ENCODE measurements around the gene SCNM1. TPM values are rescaled to one million over a fixed set of nuclear protein-coding genes. Genes with fewer than 3 reads are reported as not detected.

Gene SCNM1
- total RNA-seq, 1 experiment from 2014 or later: 34.1 TPM

DNA sequence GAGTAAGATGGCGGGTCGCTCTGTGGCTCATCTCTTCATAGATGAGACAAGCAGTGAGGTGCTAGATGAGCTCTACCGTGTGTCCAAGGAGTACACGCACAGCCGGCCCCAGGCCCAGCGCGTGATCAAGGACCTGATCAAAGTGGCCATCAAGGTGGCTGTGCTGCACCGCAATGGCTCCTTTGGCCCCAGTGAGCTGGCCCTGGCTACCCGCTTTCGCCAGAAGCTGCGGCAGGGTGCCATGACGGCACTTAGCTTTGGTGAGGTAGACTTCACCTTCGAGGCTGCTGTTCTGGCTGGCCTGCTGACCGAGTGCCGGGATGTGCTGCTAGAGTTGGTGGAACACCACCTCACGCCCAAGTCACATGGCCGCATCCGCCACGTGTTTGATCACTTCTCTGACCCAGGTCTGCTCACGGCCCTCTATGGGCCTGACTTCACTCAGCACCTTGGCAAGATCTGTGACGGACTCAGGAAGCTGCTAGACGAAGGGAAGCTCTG, 7.1 kb upstream of the SCNM1 start:
- CTCF ChIA-PET: interaction anchor here (5.8 kb wide), 1 partner anchor 58 kb away, joined by 63 read pairs; no protein-coding TSS in a partner anchor
- no peak for ATAC-seq
- no peak for DNase-seq (ENCODE audit: low read depth, low spot score)

More for the DNA sequence above, 7.1 kb upstream of the SCNM1 start:
- Histone ChIP-seq H3K9ac (ENCODE audit: low read length) (no peak overlapping the region), H3K4me2 (ENCODE audit: low read length) (no peak overlapping the region), H4K20me1 (ENCODE audit: insufficient read depth) (no peaks in the 10 kb centered on the region), H3K9me2 (ENCODE audit: insufficient read depth) (no peaks in the 10 kb centered on the region), H2AFZ (ENCODE audit: low read depth, low read length, poor library complexity, severe bottlenecking) (no peak overlapping the region), H3K27me3 (ENCODE audit: insufficient read depth, low read length) (no peaks in the 10 kb centered on the region), H3K4me3 (replicated peaks in 1 of 2; ENCODE audit: low read depth in 1 of 2, low read length in 2 of 2) (no peak overlapping the region), H3K36me3 (ENCODE audit: control insufficient read depth in 1 of 2, insufficient read depth in 2 of 2, low read length in 2 of 2) (peaks cover 0 to 9% of the 10 kb centered on the region in 2 experiments; a peak in 2 of 4 replicates), H3K4me1 (ENCODE audit: control insufficient read depth in 1 of 2, insufficient read depth in 2 of 2, low read length in 2 of 2) (peaks cover 2 to 6% of the 10 kb centered on the region in 2 experiments; a peak in 3 of 4 replicates), H3K79me2 (ENCODE audit: insufficient read depth, low read length) (no peaks in the 10 kb centered on the region), H3K9me3 (ENCODE audit: control insufficient read depth in 1 of 2, insufficient read depth in 1 of 2, low read depth in 1 of 2, low read length in 2 of 2) (no peaks in the 10 kb centered on the region), H3K27ac (ENCODE audit: low read depth, low read length) (no peak overlapping the region)
- intact Hi-C loops (cut with micrococcal nuclease): no loop called here
- ChIA-PET POLR2A (no interaction called here), RAD21 (ENCODE audit: low non-redundant PET in 1 of 2, low total read pairs in 2 of 2, uncharacterized antibody in 2 of 2, unreplicated experiment in 2 of 2) (no interaction called here)
- BruUV-seq (replicated peaks): no TSS peak
- TF ChIP-seq POLR2AphosphoS5 (IDR thresholded peaks at IDR 0.05; ENCODE audit: low read depth, low read length) (no peak), EZH2 (IDR thresholded peaks at IDR 0.05) (no peak), SIN3A (IDR thresholded peaks at IDR 0.05; ENCODE audit: low read depth) (no peak), ELF1 (IDR thresholded peaks at IDR 0.05; ENCODE audit: borderline replicate concordance, low read depth) (no peak), CEBPB (IDR thresholded peaks at IDR 0.05; ENCODE audit: low read depth) (no peak), JUND (IDR thresholded peaks at IDR 0.05) (no peak), POLR2A (IDR thresholded peaks at IDR 0.05; ENCODE audit: borderline replicate concordance, extremely low read depth, insufficient read depth, insufficient read length) (no peak), SRF (IDR thresholded peaks at IDR 0.05; ENCODE audit: low read depth) (no peak), TCF7L2 (IDR thresholded peaks at IDR 0.05; ENCODE audit: borderline replicate concordance, extremely low read depth, insufficient read depth, insufficient read length) (no peak), FOSL1 (IDR thresholded peaks at IDR 0.05; ENCODE audit: low read depth) (no peak), ZNF274 (IDR thresholded peaks at IDR 0.05; ENCODE audit: low read depth, low read length) (no peak), EGR1 (IDR thresholded peaks at IDR 0.05; ENCODE audit: low read depth) (no peak)
- TF ChIP-seq, protein P1, sequence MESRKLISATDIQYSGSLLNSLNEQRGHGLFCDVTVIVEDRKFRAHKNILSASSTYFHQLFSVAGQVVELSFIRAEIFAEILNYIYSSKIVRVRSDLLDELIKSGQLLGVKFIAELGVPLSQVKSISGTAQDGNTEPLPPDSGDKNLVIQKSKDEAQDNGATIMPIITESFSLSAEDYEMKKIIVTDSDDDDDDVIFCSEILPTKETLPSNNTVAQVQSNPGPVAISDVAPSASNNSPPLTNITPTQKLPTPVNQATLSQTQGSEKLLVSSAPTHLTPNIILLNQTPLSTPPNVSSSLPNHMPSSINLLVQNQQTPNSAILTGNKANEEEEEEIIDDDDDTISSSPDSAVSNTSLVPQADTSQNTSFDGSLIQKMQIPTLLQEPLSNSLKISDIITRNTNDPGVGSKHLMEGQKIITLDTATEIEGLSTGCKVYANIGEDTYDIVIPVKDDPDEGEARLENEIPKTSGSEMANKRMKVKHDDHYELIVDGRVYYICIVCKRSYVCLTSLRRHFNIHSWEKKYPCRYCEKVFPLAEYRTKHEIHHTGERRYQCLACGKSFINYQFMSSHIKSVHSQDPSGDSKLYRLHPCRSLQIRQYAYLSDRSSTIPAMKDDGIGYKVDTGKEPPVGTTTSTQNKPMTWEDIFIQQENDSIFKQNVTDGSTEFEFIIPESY (IDR thresholded peaks at IDR 0.05; ENCODE audit: extremely low read depth, insufficient replicate concordance, low read length): no peak
- TF ChIP-seq, protein P2, sequence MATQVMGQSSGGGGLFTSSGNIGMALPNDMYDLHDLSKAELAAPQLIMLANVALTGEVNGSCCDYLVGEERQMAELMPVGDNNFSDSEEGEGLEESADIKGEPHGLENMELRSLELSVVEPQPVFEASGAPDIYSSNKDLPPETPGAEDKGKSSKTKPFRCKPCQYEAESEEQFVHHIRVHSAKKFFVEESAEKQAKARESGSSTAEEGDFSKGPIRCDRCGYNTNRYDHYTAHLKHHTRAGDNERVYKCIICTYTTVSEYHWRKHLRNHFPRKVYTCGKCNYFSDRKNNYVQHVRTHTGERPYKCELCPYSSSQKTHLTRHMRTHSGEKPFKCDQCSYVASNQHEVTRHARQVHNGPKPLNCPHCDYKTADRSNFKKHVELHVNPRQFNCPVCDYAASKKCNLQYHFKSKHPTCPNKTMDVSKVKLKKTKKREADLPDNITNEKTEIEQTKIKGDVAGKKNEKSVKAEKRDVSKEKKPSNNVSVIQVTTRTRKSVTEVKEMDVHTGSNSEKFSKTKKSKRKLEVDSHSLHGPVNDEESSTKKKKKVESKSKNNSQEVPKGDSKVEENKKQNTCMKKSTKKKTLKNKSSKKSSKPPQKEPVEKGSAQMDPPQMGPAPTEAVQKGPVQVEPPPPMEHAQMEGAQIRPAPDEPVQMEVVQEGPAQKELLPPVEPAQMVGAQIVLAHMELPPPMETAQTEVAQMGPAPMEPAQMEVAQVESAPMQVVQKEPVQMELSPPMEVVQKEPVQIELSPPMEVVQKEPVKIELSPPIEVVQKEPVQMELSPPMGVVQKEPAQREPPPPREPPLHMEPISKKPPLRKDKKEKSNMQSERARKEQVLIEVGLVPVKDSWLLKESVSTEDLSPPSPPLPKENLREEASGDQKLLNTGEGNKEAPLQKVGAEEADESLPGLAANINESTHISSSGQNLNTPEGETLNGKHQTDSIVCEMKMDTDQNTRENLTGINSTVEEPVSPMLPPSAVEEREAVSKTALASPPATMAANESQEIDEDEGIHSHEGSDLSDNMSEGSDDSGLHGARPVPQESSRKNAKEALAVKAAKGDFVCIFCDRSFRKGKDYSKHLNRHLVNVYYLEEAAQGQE (IDR thresholded peaks at IDR 0.05; ENCODE audit: low read depth): no peak
